ENCODE measurements around the gene MYL3. TPM values are rescaled to one million over a fixed set of nuclear protein-coding genes. Genes with fewer than 3 reads are reported as not detected.
A peak's percentile ranks its signal among the peaks of the same experiment; 100 is the strongest.

MYL3 gene
- polyA plus RNA-seq, 1 experiment: not detected

DNA sequence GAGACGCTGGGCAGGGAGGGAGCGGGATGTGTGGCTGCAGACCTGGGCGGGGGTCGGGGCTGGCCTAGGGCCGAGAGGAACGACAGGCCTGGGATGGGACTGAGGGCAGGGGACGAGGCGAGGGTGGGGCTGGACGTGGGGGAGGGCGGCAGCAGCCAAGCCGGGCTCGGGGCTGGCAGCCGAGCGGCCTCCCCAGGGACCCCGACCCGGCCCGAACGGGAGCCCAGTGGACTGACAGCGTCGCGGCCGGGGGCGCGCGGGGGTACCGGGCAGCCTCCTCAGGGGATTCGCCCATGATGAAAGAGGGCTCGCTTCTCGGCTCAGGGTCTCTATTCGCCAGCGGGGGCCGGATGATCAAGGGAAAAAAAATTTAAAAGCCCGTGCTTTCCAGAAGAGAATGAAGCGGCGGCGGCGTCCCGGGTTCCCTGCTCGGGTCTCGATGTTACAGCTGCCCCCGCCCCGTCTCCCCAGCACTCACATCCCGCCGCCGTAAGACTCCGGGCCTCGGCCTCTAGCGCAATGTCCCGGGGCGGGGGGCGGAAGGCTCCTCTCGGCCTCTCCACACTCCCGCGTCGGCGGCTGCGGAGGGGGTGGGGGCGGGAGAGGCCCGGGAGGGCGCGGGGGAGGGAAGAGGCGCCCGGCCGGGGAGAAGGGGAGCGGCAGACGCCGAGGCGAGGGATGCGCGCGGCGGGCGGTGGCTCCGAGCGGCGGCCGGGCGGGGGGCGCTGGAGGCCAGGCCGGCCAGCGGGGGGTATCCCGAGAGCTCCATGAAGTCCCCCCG, 18.5 kb upstream of the MYL3 start:
- no peak for DNase-seq (ENCODE audit: low read depth, low spot score)
- TF ChIP-seq, protein P1, sequence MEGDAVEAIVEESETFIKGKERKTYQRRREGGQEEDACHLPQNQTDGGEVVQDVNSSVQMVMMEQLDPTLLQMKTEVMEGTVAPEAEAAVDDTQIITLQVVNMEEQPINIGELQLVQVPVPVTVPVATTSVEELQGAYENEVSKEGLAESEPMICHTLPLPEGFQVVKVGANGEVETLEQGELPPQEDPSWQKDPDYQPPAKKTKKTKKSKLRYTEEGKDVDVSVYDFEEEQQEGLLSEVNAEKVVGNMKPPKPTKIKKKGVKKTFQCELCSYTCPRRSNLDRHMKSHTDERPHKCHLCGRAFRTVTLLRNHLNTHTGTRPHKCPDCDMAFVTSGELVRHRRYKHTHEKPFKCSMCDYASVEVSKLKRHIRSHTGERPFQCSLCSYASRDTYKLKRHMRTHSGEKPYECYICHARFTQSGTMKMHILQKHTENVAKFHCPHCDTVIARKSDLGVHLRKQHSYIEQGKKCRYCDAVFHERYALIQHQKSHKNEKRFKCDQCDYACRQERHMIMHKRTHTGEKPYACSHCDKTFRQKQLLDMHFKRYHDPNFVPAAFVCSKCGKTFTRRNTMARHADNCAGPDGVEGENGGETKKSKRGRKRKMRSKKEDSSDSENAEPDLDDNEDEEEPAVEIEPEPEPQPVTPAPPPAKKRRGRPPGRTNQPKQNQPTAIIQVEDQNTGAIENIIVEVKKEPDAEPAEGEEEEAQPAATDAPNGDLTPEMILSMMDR (IDR thresholded peaks at IDR 0.05; ENCODE audit: low read depth, low read length): no peak
- Histone ChIP-seq H3K9me3 (ENCODE audit: control insufficient read depth, insufficient read depth, low read length) (no peaks in the 10 kb centered on the region; the same call in 1 of the 2 replicates), H3K27ac (ENCODE audit: low read depth, low read length) (no peak overlapping the region), H3K27me3 (ENCODE audit: control insufficient read depth, insufficient read depth, low read length) (peaks cover 54% of the 10 kb centered on the region), H3K4me3 (ENCODE audit: low read depth, low read length) (peak overlapping the region; percentile 49)
- ChIA-PET CTCF (interaction anchor here (0.7 to 2.8 kb wide), 3 partner anchors 13 to 419 kb away, joined by 5 to 12 read pairs (median 5); no protein-coding TSS in a partner anchor), POLR2A (no interaction called here)

DNA sequence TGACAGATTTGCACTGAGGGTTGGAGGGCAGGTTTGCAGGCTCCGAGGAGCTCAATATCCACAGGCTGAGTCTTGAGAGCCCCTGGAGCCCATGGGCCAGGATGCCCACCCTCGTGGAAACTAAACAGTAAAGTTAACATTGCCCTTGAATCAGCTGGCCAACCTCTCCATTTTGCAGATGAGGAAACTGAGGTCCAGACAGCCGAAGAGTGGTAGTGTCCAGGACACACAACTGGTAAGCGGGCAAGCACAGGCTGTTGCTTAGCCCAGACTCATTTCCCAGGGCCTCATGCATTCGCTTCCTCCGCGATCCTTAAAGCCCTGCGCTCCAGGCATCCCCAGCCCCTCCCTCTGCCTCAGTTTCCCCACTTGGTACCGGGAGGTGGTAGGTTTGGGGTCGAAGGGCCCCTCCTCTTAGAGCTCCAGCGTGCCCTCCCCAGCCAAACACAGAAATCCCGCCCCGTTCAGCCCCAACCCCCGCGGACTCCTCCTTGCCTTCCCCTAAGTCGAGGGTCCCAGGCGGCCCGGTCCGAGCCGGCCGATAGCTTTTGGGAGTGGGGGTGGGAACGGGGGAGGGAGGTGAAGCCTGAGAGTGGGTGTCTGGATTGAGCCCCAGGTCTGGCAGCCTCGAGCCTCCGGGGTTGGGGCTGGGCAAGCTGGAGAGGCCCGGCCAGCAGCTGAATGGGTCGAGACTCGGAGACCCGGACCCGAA, 17.8 kb upstream of the MYL3 start:
- H3K9me3 ChIP-seq (ENCODE audit: control insufficient read depth, insufficient read depth, low read length): no peaks in the 10 kb centered on the region; the same call in 1 of the 2 replicates
- DNase-seq (ENCODE audit: low read depth, low spot score): no peak
- peaks cover 50% of the 10 kb centered on the region for H3K27me3 ChIP-seq (ENCODE audit: control insufficient read depth, insufficient read depth, low read length)
- H3K27ac ChIP-seq (ENCODE audit: low read depth, low read length): no peak overlapping the region
- ChIA-PET POLR2A (no interaction called here), CTCF (interaction anchor here (0.9 to 2.8 kb wide), 2 partner anchors 14 to 15 kb away, joined by 5 to 12 read pairs; no protein-coding TSS in a partner anchor)
- no peak overlapping the region for H3K4me3 ChIP-seq (ENCODE audit: low read depth, low read length)
- TF ChIP-seq, protein P1 (IDR thresholded peaks at IDR 0.05; ENCODE audit: low read depth, low read length): no peak

DNA sequence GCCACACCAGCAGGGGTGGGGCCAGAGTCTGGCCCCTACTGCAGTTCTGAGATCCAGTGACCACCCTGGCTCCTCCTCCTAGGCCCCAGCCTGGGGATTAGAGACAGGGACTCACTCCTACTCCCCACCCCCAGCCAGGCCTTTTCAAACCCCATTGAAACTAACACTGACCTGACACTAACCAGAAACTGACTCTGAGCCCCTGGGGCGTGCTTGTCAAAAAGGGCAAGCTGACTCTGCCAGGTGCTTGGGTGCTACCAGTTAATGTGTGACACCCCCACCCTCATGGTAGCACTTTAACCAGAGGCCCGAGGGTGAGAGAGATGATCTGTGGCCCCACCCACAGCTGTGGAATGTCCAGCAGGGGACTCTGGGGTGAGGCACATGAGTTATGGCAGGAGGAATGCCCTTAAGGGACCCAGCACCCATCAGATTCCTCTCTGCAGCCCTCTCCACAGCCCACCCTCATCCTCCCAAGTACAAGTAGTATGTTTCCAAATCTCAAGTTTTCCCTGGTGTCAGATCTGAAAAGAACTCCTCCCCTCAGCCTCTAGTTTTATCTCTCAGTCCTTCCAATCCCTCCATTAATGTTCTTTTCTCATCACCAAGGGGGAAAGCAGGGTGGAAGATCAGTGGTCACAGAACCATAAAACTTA, 15.7 kb upstream of the MYL3 start:
- TF ChIP-seq, protein P1 (IDR thresholded peaks at IDR 0.05; ENCODE audit: low read depth, low read length): no peak
- ChIA-PET CTCF (interaction anchor here (0.6 to 1.8 kb wide), 3 partner anchors 12 to 492 kb away, joined by 4 to 11 read pairs (median 5); no protein-coding TSS in a partner anchor), POLR2A (no interaction called here)
- H3K4me3 ChIP-seq (ENCODE audit: low read depth, low read length): no peak overlapping the region
- peaks cover 38% of the 10 kb centered on the region for H3K27me3 ChIP-seq (ENCODE audit: control insufficient read depth, insufficient read depth, low read length)
- no peaks in the 10 kb centered on the region; the same call in 1 of the 2 replicates for H3K9me3 ChIP-seq (ENCODE audit: control insufficient read depth, insufficient read depth, low read length)
- DNase-seq (ENCODE audit: low read depth, low spot score): no peak
- H3K27ac ChIP-seq (ENCODE audit: low read depth, low read length): no peak overlapping the region

DNA sequence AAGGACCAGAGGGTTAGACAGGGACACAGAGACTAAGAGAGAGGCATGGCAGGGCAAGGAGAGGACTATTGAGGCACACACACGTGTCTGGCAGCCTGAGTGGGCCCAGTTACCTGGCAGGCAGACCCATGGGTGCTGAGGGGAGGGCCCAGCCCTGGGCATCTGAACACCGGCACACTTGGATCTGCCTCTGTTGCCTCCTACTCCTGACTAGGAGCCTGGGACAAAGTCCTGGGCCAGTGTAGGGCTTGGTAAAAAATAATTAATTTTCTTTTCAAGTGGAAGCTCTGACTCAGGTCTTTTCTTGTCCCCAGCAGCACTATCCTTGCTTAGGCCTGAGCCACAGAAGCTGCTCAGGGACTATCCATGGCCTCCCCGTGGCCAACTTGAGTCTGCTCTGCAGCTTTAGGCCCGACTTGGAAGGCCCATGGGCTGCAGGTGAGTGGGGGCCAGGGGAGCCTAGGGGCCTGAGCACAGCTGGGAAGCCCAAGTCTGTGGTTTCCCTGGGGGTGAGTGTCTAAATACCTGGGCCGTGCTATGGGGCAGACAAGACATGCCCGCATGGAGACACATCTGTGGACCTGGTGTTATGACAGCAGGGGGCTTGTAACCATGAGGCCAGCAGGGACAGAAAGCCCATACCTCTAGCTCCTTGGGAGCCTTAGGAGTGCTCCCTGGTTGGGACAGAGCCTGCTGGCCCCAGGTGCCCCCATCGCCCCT, 14.3 kb upstream of the MYL3 start, which contains the start of gene PTH1R:
Gene PTH1R (plus strand): TSS at position 316 of the 720 bp plus-strand sequence. CDS start 5,839 bp downstream, outside the sequence.
- TF ChIP-seq, protein P1 (IDR thresholded peaks at IDR 0.05; ENCODE audit: low read depth, low read length): no peak
- H3K4me3 ChIP-seq (ENCODE audit: low read depth, low read length): no peak within 1 kb of the TSS
- no peaks in the 10 kb centered on the region; the same call in 1 of the 2 replicates for H3K9me3 ChIP-seq (ENCODE audit: control insufficient read depth, insufficient read depth, low read length)
- ChIA-PET CTCF (interaction anchor here (0.5 to 1.8 kb wide), 3 partner anchors 11 to 142 kb away, joined by 3 to 11 read pairs (median 5); no protein-coding TSS in a partner anchor), POLR2A (no interaction called here)
- peaks cover 40% of the 10 kb centered on the region for H3K27me3 ChIP-seq (ENCODE audit: control insufficient read depth, insufficient read depth, low read length)
- no peak within 1 kb of the TSS for H3K27ac ChIP-seq (ENCODE audit: low read depth, low read length)
- DNase-seq (ENCODE audit: low read depth, low spot score): no peak

All from AG04450 (cell line).